ENCODE data around the gene USP22. TPM values are rescaled to one million over a fixed set of nuclear protein-coding genes. Genes with fewer than 3 reads are reported as not detected.
"Not testable (repeated sequence)": the region's sequence is repeated elsewhere in the genome, so short reads cannot be mapped to it uniquely, and the experiment has no call there.

The USP22 gene
- total RNA-seq = 189 and 214 TPM in 2 replicates

DNA sequence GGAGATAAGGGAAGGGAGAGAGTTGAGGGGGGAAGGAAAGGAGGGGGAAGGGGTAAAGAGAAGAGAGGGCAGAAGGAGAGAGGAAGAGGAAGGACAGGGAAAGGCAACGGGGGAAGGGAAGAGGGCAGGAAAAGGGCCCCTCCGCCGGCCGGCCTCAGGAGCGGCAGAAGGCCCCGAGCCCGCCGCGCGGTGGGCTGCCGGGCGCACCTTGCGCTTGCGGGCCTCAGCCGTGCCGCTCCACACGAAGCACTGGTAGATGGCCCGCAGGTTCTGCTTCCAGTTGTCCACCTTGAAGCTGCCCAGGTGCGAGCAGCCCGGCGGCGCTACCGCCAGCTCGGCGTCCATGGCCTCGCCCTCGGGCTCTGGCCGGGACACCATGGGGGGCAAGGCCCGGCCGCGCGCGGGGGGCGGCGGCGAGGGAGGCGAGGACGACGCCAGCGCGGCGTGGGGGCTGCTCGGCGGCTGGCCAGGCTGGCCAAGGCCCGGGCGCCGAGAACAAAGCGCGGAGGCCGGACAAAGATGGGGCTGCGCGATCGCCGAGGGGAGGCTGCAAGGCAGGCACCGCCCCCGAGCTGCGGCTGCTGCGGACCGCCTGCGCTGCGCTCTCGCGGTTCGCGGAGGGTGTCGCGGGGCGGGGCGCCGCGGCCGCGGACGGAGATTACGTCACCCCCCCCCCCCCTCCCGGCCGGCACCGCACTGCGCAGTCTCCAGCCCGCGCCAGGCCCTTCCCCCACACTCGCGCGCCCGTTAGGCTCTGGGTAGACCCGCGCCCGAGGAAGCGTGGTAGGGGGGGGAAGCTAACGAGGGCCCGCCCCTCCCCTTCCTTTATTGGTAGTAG, at the start of gene USP22:
Gene USP22, minus strand, starts transcription at position 554 of the 838 bp plus-strand sequence. Its CDS starts 176 bp downstream, at position 378.
- no peak for DNase-seq (ENCODE audit: extremely low read depth, low read depth, low spot score)

GRCh38 chr17:21090902-21091618, 48.2 kb upstream of the USP22 start:
- DNase-seq (ENCODE audit: extremely low read depth, low read depth, low spot score) = no peak

DNA sequence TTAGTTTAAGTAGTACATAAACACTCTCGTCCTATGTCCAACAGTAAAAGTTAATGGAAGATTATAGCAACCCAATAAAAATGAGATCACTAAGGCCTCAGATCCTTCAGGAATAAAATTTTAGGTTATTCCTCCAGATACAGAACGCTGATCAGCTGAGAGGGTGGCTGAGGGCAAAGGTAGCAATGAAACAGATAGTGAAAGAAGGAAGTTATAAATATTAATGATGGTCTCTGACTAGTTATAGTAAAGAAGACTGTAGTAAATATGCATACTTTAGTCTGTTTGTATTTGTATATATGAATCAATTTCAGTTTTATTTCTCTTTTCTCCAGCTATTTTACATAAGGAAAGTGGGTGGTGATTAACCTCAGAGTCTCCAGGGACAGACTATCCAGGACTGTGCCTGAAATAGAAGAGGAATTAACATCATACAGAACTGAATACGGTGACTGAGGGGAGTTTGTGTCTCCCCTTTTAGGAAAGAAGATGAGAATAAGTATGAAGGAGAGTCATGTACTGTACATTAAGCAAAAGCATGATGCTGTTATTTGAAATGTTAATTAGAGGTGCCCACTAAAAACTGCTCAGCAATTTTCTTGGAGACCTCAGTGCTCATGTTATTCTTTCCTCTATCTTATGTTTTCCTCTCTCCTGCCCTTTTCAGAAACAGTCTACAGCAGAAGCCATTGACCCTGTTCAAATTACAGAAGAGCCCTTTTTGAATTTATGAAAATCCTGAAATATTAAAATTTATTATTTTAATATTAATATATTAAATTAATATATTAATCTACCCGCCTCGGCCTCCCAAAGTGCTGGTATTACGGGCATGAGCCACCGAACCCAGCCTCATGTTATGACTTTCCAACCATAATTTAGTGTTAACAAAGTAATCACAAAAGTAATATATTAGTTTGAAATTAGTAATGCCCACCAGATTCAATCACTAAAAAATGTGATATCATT, 47.4 kb upstream of the USP22 start:
- no peak for DNase-seq (ENCODE audit: extremely low read depth, low read depth, low spot score)

DNA sequence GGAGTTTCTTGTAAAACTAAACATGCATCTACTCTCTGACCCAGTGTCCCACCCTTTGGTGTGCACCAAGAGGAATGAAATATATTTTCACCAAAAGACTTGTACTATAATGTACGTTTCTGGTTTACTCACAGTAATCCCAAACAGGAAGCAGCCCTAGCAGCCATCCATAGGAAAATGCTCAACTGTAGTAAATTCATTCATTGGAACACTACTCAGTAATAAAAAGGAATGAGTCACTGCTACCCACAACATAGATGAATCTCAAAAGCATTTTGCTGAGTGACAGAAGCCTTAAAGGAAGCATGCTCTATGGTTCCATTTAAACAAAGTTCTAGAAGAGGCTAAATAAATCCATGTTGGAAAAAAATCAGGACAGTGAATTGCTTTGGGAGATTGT, 46.3 kb upstream of the USP22 start:
- no peak for DNase-seq (ENCODE audit: extremely low read depth, low read depth, low spot score)

- DNase-seq (ENCODE audit: extremely low read depth, low read depth, low spot score) = no peak
Observed at GRCh38 chr17:21085707-21086106, 42.9 kb upstream of the USP22 start.

DNA sequence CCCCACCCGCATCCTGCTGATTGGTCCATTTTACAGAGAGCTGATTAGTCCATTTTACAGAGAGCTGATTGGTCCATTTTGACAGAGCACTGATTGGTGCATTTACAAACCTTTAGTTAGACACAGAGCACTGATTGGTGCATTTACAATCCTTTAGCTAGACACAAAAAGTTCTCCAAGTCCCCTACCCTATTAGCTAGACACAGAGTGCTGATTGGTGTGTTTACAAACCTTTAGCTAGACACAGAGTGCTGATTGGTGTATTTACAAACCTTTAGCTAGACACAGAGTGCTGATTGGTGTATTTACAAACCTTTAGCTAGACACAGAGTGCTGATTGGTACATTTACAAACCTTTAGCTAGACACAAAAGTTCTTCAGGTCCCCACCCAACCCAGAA, 42.5 kb upstream of the USP22 start:
- DNase-seq (ENCODE audit: extremely low read depth, low read depth, low spot score) = not testable (repeated sequence)

- DNase-seq (ENCODE audit: extremely low read depth, low read depth, low spot score) = no peak
Observed at GRCh38 chr17:21082001-21082436, 39.2 kb upstream of the USP22 start.

DNA sequence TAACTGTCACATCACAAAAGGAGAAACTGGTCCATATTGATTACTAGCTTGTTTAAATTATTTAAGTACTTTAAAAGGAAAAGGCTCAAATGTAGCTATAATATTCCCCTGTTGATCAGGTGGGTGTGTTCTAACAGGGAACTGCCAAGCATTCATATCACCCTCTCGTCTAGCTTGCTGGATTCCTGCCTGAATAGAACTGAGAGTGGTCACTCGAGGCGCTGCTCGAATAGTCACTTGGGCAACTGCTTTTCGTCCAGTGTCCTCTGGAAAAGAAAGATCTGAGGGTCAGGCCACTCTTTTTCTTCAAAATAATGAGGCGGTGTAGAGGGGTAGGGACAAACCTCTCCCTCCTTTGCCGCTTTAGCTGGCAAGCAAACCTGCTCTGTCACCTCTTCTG, 36.4 kb upstream of the USP22 start:
- no peak for DNase-seq (ENCODE audit: extremely low read depth, low read depth, low spot score)

DNA sequence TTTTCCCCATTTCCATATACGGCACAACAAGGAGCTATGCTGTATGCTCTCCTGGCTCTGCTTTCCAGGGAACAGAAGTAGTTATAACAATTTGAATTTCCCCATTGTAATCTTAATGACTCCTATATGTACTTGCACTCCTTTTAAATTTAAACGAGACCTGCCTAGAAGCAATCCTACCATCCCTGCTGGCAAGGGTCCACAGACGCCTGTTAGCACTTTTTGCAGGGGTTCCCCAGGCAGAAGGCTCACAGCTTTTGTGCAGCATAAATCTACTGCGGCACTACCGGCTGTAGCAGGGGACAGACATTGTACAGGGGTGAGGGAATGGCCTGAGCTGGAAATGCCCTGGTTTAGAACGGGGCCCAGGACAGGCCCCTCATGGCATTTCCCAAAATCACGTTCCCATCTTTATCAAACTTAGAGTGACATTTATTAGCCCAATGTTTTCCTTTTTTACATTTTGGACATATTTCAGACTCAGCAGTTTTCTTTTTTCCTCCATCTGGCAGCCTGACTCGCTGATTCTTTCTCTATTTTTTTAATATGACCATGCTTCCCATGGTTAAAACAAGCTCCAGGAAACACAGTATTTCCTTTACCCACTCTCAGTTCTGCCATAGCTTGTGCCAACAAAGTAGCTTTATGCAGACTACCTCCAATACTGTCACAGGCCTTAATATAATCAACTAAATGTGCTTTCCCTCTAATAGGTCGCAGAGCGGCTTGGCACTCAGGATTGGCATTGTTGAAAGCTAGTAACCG, 35.4 kb upstream of the USP22 start:
- DNase-seq (ENCODE audit: extremely low read depth, low read depth, low spot score) = no peak

- no peak for DNase-seq (ENCODE audit: extremely low read depth, low read depth, low spot score)
Observed at GRCh38 chr17:21077281-21077680, 34.5 kb upstream of the USP22 start.

GRCh38 chr17:21076242-21076641, 33.4 kb upstream of the USP22 start:
- DNase-seq (ENCODE audit: extremely low read depth, low read depth, low spot score) = no peak

- DNase-seq (ENCODE audit: extremely low read depth, low read depth, low spot score) = no peak
Observed at GRCh38 chr17:21075739-21076085, 32.9 kb upstream of the USP22 start.

- no peak for DNase-seq (ENCODE audit: extremely low read depth, low read depth, low spot score)
Observed at GRCh38 chr17:21072745-21073197, 30.0 kb upstream of the USP22 start.

GRCh38 chr17:21066394-21066793, 23.6 kb upstream of the USP22 start:
- no peak for DNase-seq (ENCODE audit: extremely low read depth, low read depth, low spot score)

DNA sequence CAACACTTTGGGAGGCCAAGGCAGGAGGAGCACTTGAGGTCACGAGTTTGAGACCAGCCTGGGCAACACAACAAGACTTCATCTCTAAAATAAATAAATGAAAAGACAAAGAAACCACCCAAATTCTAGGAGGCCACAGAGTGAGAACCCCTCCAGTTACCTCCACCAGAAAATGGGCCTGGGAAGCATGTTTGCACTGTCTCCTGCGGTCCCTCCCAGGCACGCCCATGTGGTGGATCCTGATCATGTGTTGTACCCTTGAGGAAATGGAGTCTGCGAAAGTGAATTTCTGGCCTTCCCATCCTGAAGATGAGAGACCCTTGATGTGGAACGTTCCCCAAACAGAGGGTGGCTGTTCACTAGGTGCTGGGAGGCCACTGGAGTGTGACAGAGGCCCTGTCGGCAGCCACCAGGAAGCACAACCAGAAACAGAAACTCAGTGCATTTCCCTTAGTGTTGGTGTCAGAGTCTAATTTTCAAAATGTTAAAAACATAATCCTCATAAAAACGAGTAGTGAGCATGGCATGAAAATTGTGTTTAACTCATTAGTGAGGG, 19.2 kb upstream of the USP22 start:
- DNase-seq (ENCODE audit: extremely low read depth, low read depth, low spot score) = no peak

- no peak for DNase-seq (ENCODE audit: extremely low read depth, low read depth, low spot score)
Observed at GRCh38 chr17:21061158-21061835, 18.5 kb upstream of the USP22 start.

- DNase-seq (ENCODE audit: extremely low read depth, low read depth, low spot score) = no peak
Observed at GRCh38 chr17:21059761-21060160, 16.9 kb upstream of the USP22 start.

GRCh38 chr17:21058098-21058893, 15.5 kb upstream of the USP22 start:
- no peak for DNase-seq (ENCODE audit: extremely low read depth, low read depth, low spot score)
